ENCODE measurements around the gene RRN3.
"Not testable (repeated sequence)": the region's sequence is repeated elsewhere in the genome, so short reads cannot be mapped to it uniquely, and the experiment has no call there.

RRN3 gene

GRCh38 chr16:15093955-15094827 is at the start of gene RRN3:
RRN3 (minus strand) TSS chr16:15094272; CDS start chr16:15094233, 39 bp downstream.
- DNase-seq (ENCODE audit: low spot score) = peak; percentile 89

- not testable (repeated sequence) for DNase-seq (ENCODE audit: low spot score)
Measured at GRCh38 chr16:15143601-15144091, 49.6 kb upstream of the RRN3 start.

GRCh38 chr16:15142891-15143600 is 49.0 kb upstream of the RRN3 start:
- DNase-seq (ENCODE audit: low spot score) = not testable (repeated sequence)

GRCh38 chr16:15142107-15142890 is 48.2 kb upstream of the RRN3 start:
- DNase-seq (ENCODE audit: low spot score) = not testable (repeated sequence)

GRCh38 chr16:15141586-15141985 is 47.5 kb upstream of the RRN3 start:
- DNase-seq (ENCODE audit: low spot score) = no peak

- DNase-seq (ENCODE audit: low spot score) = not testable (repeated sequence)
Measured at GRCh38 chr16:15140444-15141365, 46.6 kb upstream of the RRN3 start.

GRCh38 chr16:15137514-15137913 is 43.4 kb upstream of the RRN3 start:
- not testable (repeated sequence) for DNase-seq (ENCODE audit: low spot score)

GRCh38 chr16:15135483-15136360 is 41.6 kb upstream of the RRN3 start:
- not testable (repeated sequence) for DNase-seq (ENCODE audit: low spot score)

GRCh38 chr16:15134752-15135482 is 40.8 kb upstream of the RRN3 start:
- DNase-seq (ENCODE audit: low spot score) = not testable (repeated sequence)

GRCh38 chr16:15133554-15133953 is 39.5 kb upstream of the RRN3 start:
- DNase-seq (ENCODE audit: low spot score) = not testable (repeated sequence)

GRCh38 chr16:15132719-15133428 is 38.8 kb upstream of the RRN3 start:
- not testable (repeated sequence) for DNase-seq (ENCODE audit: low spot score)

GRCh38 chr16:15130943-15131700 is 37.0 kb upstream of the RRN3 start:
- not testable (repeated sequence) for DNase-seq (ENCODE audit: low spot score)

GRCh38 chr16:15130256-15130932 is 36.3 kb upstream of the RRN3 start:
- not testable (repeated sequence) for DNase-seq (ENCODE audit: low spot score)

- DNase-seq (ENCODE audit: low spot score) = not testable (repeated sequence)
Measured at GRCh38 chr16:15127641-15128425, 33.8 kb upstream of the RRN3 start.

GRCh38 chr16:15100372-15100987 is 6.4 kb upstream of the RRN3 start:
- not testable (repeated sequence) for DNase-seq (ENCODE audit: low spot score)

All from globus pallidus (tissue), 1 donor.